Tibial artery (tissue), 4 donors: ENCODE data around the gene ATP6V0A4.

Source experiments
- DNase-seq, 2 donors: peaks; one replicate each; pipeline ENCODE4 v3.0.0-alpha.2; 2019
- H3K27ac ChIP-seq, 2 donors: fragments of 200-600 bp; sonication (generic) in 1 of 2; 1 replicate in 1 of 2; 2 replicates in 1 of 2; pipeline ENCODE4 v1.5.1; 2018 to 2019; ENCODE audit warnings: mild to moderate bottlenecking in 1 of 2
- H3K27me3 ChIP-seq, 2 donors: fragments of 200-600 bp; sonication (generic) in 1 of 2; one replicate each; pipeline versions ENCODE4 v1.5.1 to v1.6.0; 2016 to 2019
- H3K36me3 ChIP-seq, 3 donors: fragments of 200-600 bp; sonication (generic) in 2 of 3; one replicate each; pipeline ENCODE4 v1.5.1; 2016 to 2019; ENCODE audit warnings: mild to moderate bottlenecking in 2 of 3
- H3K4me1 ChIP-seq, 4 donors: fragments of 200-600 bp; sonication (generic) in 2 of 4; 1 replicate in 3 of 4; 2 replicates in 1 of 4; pipeline ENCODE4 v1.5.1; 2016 to 2019
- H3K4me3 ChIP-seq, 2 donors: fragments of 200-600 bp; sonication (generic) in 1 of 2; 1 replicate in 1 of 2; 2 replicates in 1 of 2; pipeline ENCODE4 v1.5.1; 2018 to 2019; ENCODE audit warnings: mild to moderate bottlenecking in 2 of 2
- H3K9me3 ChIP-seq, 3 donors: fragments of 200-600 bp; sonication (generic) in 1 of 3; one replicate each; pipeline ENCODE4 v1.5.1; 2016 to 2019
- CTCF ChIP-seq, 2 experiments: fragments of 200-600 bp in 1 of 2; fragments of 450-650 bp in 1 of 2; IDR thresholded peaks; one replicate each; pipeline ENCODE4 v1.5.1; 2017 to 2019; ENCODE audit warnings: antibody characterized with exemption in 2 of 2, mild to moderate bottlenecking in 1 of 2, moderate library complexity in 1 of 2
- intact Hi-C: fragments of 100-400 bp; cut with DNase I; formaldehyde crosslinking; loops from one replicate; pipeline ENCODE4 v1.15.0; 2023; ENCODE audit warnings: low total_unique reads

ATP6V0A4 gene

GRCh38 chr7:138727336-138728099, 70.5 kb downstream of the ATP6V0A4 start:
- Histone ChIP-seq H3K9me3 (no peaks in the 10 kb centered on the region), H3K27ac (no peak overlapping the region), H3K27me3 (no peaks in the 10 kb centered on the region), H3K36me3 (no peaks in the 10 kb centered on the region), H3K4me3 (no peak overlapping the region), H3K4me1 (no peaks in the 10 kb centered on the region)
- no peak for TF ChIP-seq CTCF (IDR thresholded peaks at IDR 0.05)
- intact Hi-C loops = no loop called here
- no peak for DNase-seq

- H3K9me3 ChIP-seq = no peaks in the 10 kb centered on the region
- H3K4me1 ChIP-seq = no peaks in the 10 kb centered on the region
- TF ChIP-seq CTCF (IDR thresholded peaks at IDR 0.05) = no peak
- H3K36me3 ChIP-seq = no peaks in the 10 kb centered on the region
- no peak for DNase-seq
- intact Hi-C loops = no loop called here
- no peak overlapping the region for H3K4me3 ChIP-seq
- H3K27me3 ChIP-seq = no peaks in the 10 kb centered on the region
- no peak overlapping the region for H3K27ac ChIP-seq
Measured at GRCh38 chr7:138726288-138726687, 71.7 kb downstream of the ATP6V0A4 start.

GRCh38 chr7:138720286-138720685, 77.7 kb downstream of the ATP6V0A4 start:
- DNase-seq = no peak
- no peak for TF ChIP-seq CTCF (IDR thresholded peaks at IDR 0.05)
- Histone ChIP-seq H3K36me3 (no peaks in the 10 kb centered on the region), H3K27ac (no peak overlapping the region), H3K4me3 (no peak overlapping the region), H3K9me3 (no peaks in the 10 kb centered on the region), H3K4me1 (no peaks in the 10 kb centered on the region), H3K27me3 (no peaks in the 10 kb centered on the region)
- intact Hi-C loops = no loop called here

GRCh38 chr7:138716889-138717288, 81.1 kb downstream of the ATP6V0A4 start:
- no peaks in the 10 kb centered on the region for H3K36me3 ChIP-seq
- no peak overlapping the region for H3K4me3 ChIP-seq
- TF ChIP-seq CTCF (IDR thresholded peaks at IDR 0.05) = no peak
- no peaks in the 10 kb centered on the region for H3K9me3 ChIP-seq
- no peaks in the 10 kb centered on the region for H3K4me1 ChIP-seq
- no peaks in the 10 kb centered on the region for H3K27me3 ChIP-seq
- no peak for DNase-seq
- no peak overlapping the region for H3K27ac ChIP-seq
- intact Hi-C loops = no loop called here

- Histone ChIP-seq H3K27me3 (no peaks in the 10 kb centered on the region), H3K36me3 (no peaks in the 10 kb centered on the region), H3K4me1 (no peaks in the 10 kb centered on the region), H3K9me3 (no peaks in the 10 kb centered on the region), H3K4me3 (no peak overlapping the region), H3K27ac (no peak overlapping the region)
- no peak for TF ChIP-seq CTCF (IDR thresholded peaks at IDR 0.05)
- intact Hi-C loops = no loop called here
- DNase-seq = no peak
Measured at GRCh38 chr7:138713191-138713590, 84.8 kb downstream of the ATP6V0A4 start.
